ENCODE data around the gene ARFGEF2.

- TF ChIP-seq CTCF (conservative IDR thresholded peaks at IDR 0.05) (no peak), ZFX (IDR thresholded peaks at IDR 0.05) (no peak)
Measured at GRCh38 chr20:48880981-48881657, 40.4 kb upstream of the ARFGEF2 start.
